Measurements from ENCODE around the gene IMP4.

- TF ChIP-seq CTCF (conservative IDR thresholded peaks at IDR 0.05; ENCODE audit: low read length): no peak
- TF ChIP-seq EZH2phosphoT487 (IDR thresholded peaks at IDR 0.05; ENCODE audit: borderline replicate concordance): no peak
Observed at GRCh38 chr2:130389358-130389757, 46.7 kb downstream of the IMP4 start.

Data from Loucy (cell line).